BJ (cell line): ENCODE results near the gene KCNH8. TPM values are rescaled to one million over a fixed set of nuclear protein-coding genes. Genes with fewer than 3 reads are reported as not detected.

Experiments used
- CTCF ChIA-PET: fragments of 350-600 bp; formaldehyde crosslinking; extraction: SDS; loops from one replicate; lab custom pipeline; 2021; ENCODE audit warnings: antibody characterized with exemption, inconsistent platforms; lab: Yijun Ruan, JAX
- POLR2A ChIA-PET: fragments of 300-600 bp; sonication (Branson Sonifier 250); formaldehyde crosslinking; extraction: SDS; loops from one replicate; lab custom pipeline; 2021; ENCODE audit warnings: antibody characterized with exemption; lab: Charles Lee
- DNase-seq: peaks from one replicate; pipeline ENCODE4 v3.0.0-alpha.2; 2011; ENCODE audit warnings: low read depth
- H3K27me3 ChIP-seq: 2 replicates; pipeline ENCODE4 v1.6.0; 2011; ENCODE audit warnings: low read length; ENCODE audit not compliant: control insufficient read depth, insufficient read depth
- H3K36me3 ChIP-seq: 2 replicates; pipeline ENCODE4 v1.5.1; 2011; ENCODE audit warnings: low read length; ENCODE audit not compliant: control insufficient read depth, insufficient read depth
- H3K4me3 ChIP-seq: 2 replicates; pipeline ENCODE4 v1.5.1; 2011; ENCODE audit warnings: low read depth, mild to moderate bottlenecking, control low read depth, low read length
- polyA plus RNA-seq: library from polyadenylated mRNA; depleted of rRNA; stranded (reverse); fragments of >200 nt; gene quantifications from 2 replicates; pipeline ENCODE4 v1.2.3, GENCODE V29; 2011
- TF ChIP-seq, protein P1 (sequence below): IDR thresholded peaks from 2 replicates; pipeline ENCODE4 v1.5.1; 2011; ENCODE audit warnings: low read depth, mild to moderate bottlenecking, control low read depth, inconsistent platforms, low read length, moderate library complexity; ENCODE audit not compliant: insufficient read depth

The KCNH8 gene
- polyA plus RNA-seq, 1 experiment, result 0.02 TPM

DNA sequence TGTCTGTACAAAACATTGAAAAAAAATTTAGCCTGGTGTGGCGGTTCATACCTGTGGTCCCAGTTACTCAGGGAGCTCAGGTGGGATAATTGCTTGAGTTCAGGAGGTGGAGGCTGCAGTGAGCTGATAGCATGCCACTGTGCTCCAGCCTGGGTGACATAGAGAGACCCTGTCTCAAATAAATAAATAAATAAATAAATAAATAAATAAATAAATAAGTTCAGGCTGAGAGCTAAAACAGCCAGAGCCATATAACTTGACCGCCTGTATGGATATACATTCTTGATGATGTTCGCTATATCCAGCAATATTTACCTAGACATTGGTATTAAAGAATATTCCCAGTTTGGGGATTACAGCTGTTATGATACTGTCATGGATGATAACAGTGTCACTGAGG is 146.9 kb downstream of the KCNH8 start:
- no peak for DNase-seq
- H3K27me3 ChIP-seq, result no peaks in the 10 kb centered on the region
- ChIA-PET CTCF (no interaction called here), POLR2A (no interaction called here)
- TF ChIP-seq, protein P1, sequence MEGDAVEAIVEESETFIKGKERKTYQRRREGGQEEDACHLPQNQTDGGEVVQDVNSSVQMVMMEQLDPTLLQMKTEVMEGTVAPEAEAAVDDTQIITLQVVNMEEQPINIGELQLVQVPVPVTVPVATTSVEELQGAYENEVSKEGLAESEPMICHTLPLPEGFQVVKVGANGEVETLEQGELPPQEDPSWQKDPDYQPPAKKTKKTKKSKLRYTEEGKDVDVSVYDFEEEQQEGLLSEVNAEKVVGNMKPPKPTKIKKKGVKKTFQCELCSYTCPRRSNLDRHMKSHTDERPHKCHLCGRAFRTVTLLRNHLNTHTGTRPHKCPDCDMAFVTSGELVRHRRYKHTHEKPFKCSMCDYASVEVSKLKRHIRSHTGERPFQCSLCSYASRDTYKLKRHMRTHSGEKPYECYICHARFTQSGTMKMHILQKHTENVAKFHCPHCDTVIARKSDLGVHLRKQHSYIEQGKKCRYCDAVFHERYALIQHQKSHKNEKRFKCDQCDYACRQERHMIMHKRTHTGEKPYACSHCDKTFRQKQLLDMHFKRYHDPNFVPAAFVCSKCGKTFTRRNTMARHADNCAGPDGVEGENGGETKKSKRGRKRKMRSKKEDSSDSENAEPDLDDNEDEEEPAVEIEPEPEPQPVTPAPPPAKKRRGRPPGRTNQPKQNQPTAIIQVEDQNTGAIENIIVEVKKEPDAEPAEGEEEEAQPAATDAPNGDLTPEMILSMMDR, result no peak
- H3K36me3 ChIP-seq, result no peaks in the 10 kb centered on the region
- no peak overlapping the region for H3K4me3 ChIP-seq

DNA sequence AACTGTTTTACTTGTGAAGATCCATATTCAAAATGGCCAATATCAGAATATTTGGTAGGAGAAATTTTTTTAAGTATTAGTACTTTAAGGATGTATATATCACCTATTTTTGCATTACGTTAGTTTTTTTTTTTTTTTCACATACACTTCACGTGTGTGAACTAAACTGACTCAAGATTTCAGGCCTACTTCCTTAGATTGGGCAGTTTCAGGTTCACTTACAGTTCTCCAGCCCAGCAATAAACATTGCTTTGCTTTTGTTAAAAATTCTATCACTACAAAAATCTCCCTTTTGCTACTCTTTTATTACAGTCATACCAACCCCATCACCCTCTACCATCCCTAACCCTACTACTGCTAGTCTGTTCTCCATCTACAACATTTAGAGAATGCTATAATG is 183.6 kb downstream of the KCNH8 start:
- no peak for DNase-seq
- POLR2A ChIA-PET, result no interaction called here
- Histone ChIP-seq H3K27me3 (no peaks in the 10 kb centered on the region), H3K4me3 (no peak overlapping the region), H3K36me3 (no peaks in the 10 kb centered on the region)
- CTCF ChIA-PET, result no interaction called here
- TF ChIP-seq, protein P1, result no peak

DNA sequence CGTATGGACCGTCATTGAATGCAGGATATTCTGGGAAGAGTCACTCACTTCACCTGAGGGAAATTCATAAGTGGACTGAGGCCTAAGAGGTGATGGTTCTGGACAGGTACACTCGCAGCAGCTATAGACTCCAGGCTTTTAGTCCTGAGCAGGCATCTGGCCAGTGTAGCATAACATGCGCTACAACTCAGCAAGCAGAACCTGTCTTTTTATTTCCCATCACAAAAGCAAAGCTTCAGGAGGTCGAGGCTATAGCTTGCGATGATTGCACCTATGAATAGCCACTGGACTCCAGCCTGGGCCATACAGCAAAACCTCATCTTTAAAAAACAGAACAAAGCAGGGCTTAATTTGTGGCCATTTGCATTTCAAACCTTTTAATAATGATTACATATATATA is 185.8 kb downstream of the KCNH8 start:
- H3K27me3 ChIP-seq, result no peaks in the 10 kb centered on the region
- H3K4me3 ChIP-seq, result no peak overlapping the region
- ChIA-PET CTCF (no interaction called here), POLR2A (no interaction called here)
- DNase-seq, result no peak
- TF ChIP-seq, protein P1, result no peak
- no peaks in the 10 kb centered on the region for H3K36me3 ChIP-seq

DNA sequence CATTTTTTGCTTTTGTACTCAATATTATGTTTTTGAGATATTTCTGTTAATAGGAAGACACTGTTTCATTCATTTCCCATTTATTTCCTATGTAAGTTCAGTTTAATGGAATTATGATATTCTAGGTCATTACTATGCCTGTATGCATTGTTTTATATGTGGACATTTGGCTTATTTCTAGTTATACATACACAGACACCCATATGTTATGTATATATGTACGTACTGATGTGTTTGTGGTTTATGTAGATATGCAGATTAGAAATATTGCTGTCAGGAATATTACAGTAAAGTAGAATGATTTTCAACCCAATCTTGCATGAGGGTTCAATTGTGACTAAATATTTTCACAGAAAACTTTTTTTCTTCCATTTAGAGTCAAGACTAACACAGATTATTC is 190.5 kb downstream of the KCNH8 start:
- ChIA-PET POLR2A (no interaction called here), CTCF (no interaction called here)
- Histone ChIP-seq H3K4me3 (no peak overlapping the region), H3K27me3 (no peaks in the 10 kb centered on the region), H3K36me3 (no peaks in the 10 kb centered on the region)
- DNase-seq, result no peak
- TF ChIP-seq, protein P1, result no peak

DNA sequence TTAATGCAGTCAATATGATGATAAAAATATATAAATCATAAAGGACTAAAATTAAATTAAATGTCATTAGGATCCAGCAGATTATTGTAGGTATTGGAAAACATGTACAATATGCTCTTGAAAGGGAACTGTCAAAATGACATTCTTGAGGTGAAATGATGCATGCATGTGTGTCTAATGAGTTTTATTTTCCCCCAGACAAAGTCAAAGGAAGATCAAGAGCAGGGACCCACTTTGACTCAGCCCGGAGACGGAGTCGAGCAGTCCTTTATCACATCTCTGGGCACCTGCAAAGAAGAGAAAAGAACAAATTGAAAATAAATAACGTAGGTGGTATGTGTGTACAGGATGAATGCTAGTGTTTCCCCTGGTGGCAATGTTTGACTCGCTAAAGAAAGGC is 194.1 kb downstream of the KCNH8 start:
- no peak for DNase-seq
- POLR2A ChIA-PET, result no interaction called here
- H3K36me3 ChIP-seq, result no peaks in the 10 kb centered on the region
- H3K27me3 ChIP-seq, result no peaks in the 10 kb centered on the region
- TF ChIP-seq, protein P1, result no peak
- CTCF ChIA-PET, result no interaction called here
- H3K4me3 ChIP-seq, result no peak overlapping the region
